Omental fat pad (tissue), 4 donors: ENCODE data around the gene ANKLE2. TPM values are rescaled to one million over a fixed set of nuclear protein-coding genes. Genes with fewer than 3 reads are reported as not detected.
"Not testable (repeated sequence)": the region's sequence is repeated elsewhere in the genome, so short reads cannot be mapped to it uniquely, and the experiment has no call there.

ENCODE experiments used
- ATAC-seq: fragments of 150-250 bp; one replicate; pipeline ENCODE4 v1.9.1; 2016; ENCODE audit warnings: mild to moderate bottlenecking, moderate library complexity; ENCODE audit not compliant: low FRiP score
- DNase-seq: peaks from one replicate; pipeline ENCODE4 v3.0.0-alpha.2; 2019; ENCODE audit warnings: low spot score
- total RNA-seq, 4 donors: library from RNA; depleted of rRNA; stranded (reverse); fragments of >200 nt; gene quantifications; one replicate each; pipeline ENCODE4 v1.1.0, GENCODE V29; 2016
- TF ChIP-seq, protein P1 (sequence below), 3 donors: fragments of 450-650 bp; IDR thresholded peaks; one replicate each; pipeline ENCODE4 v1.5.1; 2016 to 2017; ENCODE audit warnings: antibody characterized with exemption in 3 of 3, mild to moderate bottlenecking in 3 of 3, moderate library complexity in 2 of 3

The ANKLE2 gene
- total RNA-seq, 4 donors from 2014 or later = 69.0 to 187 (median 76.7) TPM

GRCh38 chr12:132702640-132703039, 59.0 kb downstream of the ANKLE2 start:
- DNase-seq (no peak), ATAC-seq (no peak)
- TF ChIP-seq, protein P1, sequence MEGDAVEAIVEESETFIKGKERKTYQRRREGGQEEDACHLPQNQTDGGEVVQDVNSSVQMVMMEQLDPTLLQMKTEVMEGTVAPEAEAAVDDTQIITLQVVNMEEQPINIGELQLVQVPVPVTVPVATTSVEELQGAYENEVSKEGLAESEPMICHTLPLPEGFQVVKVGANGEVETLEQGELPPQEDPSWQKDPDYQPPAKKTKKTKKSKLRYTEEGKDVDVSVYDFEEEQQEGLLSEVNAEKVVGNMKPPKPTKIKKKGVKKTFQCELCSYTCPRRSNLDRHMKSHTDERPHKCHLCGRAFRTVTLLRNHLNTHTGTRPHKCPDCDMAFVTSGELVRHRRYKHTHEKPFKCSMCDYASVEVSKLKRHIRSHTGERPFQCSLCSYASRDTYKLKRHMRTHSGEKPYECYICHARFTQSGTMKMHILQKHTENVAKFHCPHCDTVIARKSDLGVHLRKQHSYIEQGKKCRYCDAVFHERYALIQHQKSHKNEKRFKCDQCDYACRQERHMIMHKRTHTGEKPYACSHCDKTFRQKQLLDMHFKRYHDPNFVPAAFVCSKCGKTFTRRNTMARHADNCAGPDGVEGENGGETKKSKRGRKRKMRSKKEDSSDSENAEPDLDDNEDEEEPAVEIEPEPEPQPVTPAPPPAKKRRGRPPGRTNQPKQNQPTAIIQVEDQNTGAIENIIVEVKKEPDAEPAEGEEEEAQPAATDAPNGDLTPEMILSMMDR (IDR thresholded peaks at IDR 0.05) = no peak

GRCh38 chr12:132700212-132700822, 61.3 kb downstream of the ANKLE2 start:
- ATAC-seq (no peak), DNase-seq (no peak)
- TF ChIP-seq, protein P1 (IDR thresholded peaks at IDR 0.05) = no peak

DNA sequence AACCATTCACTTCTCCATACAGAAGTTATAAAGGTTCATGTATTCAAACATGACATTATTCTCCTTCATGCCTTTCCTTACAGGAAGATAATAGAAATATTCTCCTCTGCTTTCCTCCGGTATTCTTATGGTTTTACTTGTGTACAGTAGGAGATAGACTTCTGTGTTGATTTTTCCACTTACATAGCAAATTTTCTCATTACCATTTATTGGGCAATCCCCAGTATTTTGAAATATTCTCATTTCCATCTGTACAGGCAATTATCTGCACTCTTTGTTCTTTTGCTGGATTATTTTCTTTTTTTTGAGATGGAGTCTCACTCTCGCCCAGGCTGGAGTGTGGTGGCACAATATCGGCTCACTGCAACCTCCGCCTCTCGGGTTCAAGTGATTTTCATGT, 63.3 kb downstream of the ANKLE2 start:
- no peak for ATAC-seq
- TF ChIP-seq, protein P1 (IDR thresholded peaks at IDR 0.05) = no peak
- DNase-seq = no peak

- TF ChIP-seq, protein P1 (IDR thresholded peaks at IDR 0.05) = no peak
- ATAC-seq = no peak
- no peak for DNase-seq
These were observed 66.2 kb downstream of the ANKLE2 start for GRCh38 chr12:132695431-132695830.

DNA sequence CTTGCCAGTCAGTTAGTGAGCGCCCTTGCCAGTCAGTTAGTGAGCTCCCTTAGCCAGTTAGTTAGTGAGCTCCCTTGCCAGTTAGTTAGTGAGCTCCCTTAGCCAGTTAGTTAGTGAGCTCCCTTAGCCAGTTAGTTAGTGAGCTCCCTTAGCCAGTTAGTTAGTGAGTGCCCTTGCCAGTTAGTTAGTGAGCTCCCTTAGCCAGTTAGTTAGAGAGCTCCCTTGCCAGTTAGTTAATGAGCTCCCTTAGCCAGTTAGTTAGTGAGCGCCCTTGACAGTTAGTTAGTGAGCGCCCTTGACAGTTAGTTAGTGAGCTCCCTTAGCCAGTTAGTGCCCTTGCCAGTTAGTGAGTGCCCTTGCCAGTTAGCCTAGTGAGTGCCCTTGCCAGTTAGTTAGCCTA, 66.7 kb downstream of the ANKLE2 start:
- ATAC-seq, DNase-seq: not testable (repeated sequence)

- DNase-seq = not testable (repeated sequence)
These were observed 69.6 kb downstream of the ANKLE2 start for GRCh38 chr12:132692030-132692429.

DNA sequence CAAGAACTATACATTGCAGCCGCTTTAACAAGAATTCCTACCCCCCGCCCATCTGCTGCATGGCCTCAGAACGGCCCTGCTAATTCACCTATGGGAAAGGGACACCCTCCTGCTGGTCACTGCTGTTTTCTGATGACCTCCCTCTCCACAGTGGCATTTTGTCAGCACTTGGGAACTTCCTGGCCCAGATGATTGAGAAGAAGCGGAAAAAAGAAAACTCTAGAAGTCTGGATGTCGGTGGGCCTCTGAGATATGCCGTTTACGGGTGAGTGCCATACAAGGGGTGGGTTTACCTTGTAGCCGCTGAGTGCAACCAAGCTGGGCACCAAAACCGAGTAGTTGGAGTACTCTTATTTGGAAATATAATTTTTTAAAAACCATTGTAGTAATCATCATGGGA, 71.5 kb downstream of the ANKLE2 start:
- DNase-seq (no peak), ATAC-seq (no peak)
- TF ChIP-seq, protein P1 (IDR thresholded peaks at IDR 0.05) = no peak

More at GRCh38 chr12:132692030-132692429, 69.6 kb downstream of the ANKLE2 start:
- not testable (repeated sequence) for ATAC-seq

DNA sequence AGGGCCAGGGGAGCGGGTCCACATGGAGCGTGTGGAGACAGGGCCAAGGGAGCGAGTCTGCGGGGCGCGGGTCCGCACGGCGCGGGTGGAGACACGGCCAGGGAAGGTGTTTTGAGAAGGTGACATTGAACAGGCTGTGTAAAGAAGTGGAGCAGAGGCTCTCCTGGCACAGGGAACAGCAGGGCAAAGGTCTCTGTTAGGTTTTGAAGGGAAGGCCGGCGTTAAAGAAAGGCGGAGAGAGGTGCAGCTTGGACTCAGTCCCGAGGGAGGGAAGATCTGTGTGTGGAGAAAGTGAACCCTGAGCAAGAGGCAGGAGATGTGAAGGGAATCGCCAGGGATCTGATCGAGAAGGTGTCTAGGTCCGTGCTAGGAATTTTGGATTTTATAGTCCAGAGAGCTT, 72.4 kb downstream of the ANKLE2 start:
- no peak for DNase-seq
- TF ChIP-seq, protein P1 (IDR thresholded peaks at IDR 0.05) = no peak
- no peak for ATAC-seq
